Activated CD8-positive, alpha-beta T cell treated with anti-CD3 and anti-CD28 coated beads, Interleukin-2, amount 10 ng/mL, durations not matched to agents 7 days and 5 days (primary cell): Measurements from ENCODE around the gene FLNA. TPM values are rescaled to one million over a fixed set of nuclear protein-coding genes. Genes with fewer than 3 reads are reported as not detected.

ENCODE experiments used
- ATAC-seq: fragments of 150-1000 bp; cut with Tn5 transposase; one replicate; pipeline ENCODE4 v1.10.0; 2021; ENCODE audit warnings: moderate library complexity
- CTCF ChIA-PET: fragments of 350-600 bp; sonication (Branson Sonifier 250); formaldehyde crosslinking; loops from one replicate; lab custom pipeline; 2021; ENCODE audit warnings: antibody characterized with exemption; lab: Charles Lee
- POLR2A ChIA-PET: fragments of 350-600 bp; sonication (Branson Sonifier 250); formaldehyde crosslinking; loops from one replicate; lab custom pipeline; 2021; ENCODE audit warnings: antibody characterized with exemption; lab: Charles Lee
- DNase-seq: peaks from one replicate; pipeline ENCODE4 v3.0.0-alpha.2; 2020
- H3K27ac Mint-ChIP-seq: one replicate; pipeline ENCODE4 v1.8.0; 2021; ENCODE audit warnings: mild to moderate bottlenecking, mixed read lengths
- H3K27me3 Mint-ChIP-seq: one replicate; pipeline ENCODE4 v1.8.0; 2021; ENCODE audit warnings: low read depth, mixed read lengths
- H3K36me3 Mint-ChIP-seq: one replicate; pipeline ENCODE4 v1.8.0; 2021; ENCODE audit warnings: low read depth, mixed read lengths
- H3K4me1 Mint-ChIP-seq: one replicate; pipeline ENCODE4 v1.8.0; 2021; ENCODE audit warnings: low read depth, mixed read lengths
- H3K4me3 Mint-ChIP-seq: one replicate; pipeline ENCODE4 v1.8.0; 2021; ENCODE audit warnings: mild to moderate bottlenecking, mixed read lengths
- H3K9me3 Mint-ChIP-seq: one replicate; pipeline ENCODE4 v1.8.0; 2022; ENCODE audit warnings: mixed read lengths; ENCODE audit not compliant: insufficient read depth
- total RNA-seq, 2 experiments: library from RNA; stranded (reverse); gene quantifications; one replicate each; pipeline ENCODE4 v1.2.3, GENCODE V29; 2021

FLNA gene
- total RNA-seq, 2 experiments from 2014 or later: 1,371 to 1,454 TPM

DNA sequence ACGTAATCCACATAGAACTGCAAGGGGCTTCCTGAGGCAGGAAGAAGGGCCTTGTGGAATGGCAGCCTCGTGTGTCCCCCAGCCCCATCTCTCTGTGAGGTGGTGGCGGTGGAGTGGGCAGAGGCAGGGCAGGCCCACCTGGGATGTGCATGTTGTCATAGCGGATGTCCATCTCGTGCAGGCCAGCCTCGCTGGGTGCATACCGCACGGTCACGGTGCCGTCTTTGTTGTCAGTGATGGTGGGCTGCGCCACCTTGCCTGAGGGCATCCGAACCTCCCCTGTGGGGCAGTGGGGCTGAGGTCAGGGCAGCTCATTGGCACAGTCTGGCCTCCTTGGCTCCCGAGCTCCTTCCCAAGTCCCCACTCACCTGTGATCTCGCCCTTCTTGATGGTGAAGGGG is 20.4 kb downstream of the FLNA start:
- Mint-ChIP-seq H3K9me3 (no peaks in the 10 kb centered on the region), H3K27me3 (no peaks in the 10 kb centered on the region), H3K36me3 (peaks cover 43% of the 10 kb centered on the region), H3K4me1 (peaks cover 69% of the 10 kb centered on the region), H3K4me3 (no peak overlapping the region), H3K27ac (no peak overlapping the region)
- ATAC-seq: no peak
- ChIA-PET CTCF (no interaction called here), POLR2A (interaction anchor here (0.9 kb wide), 1 partner anchor 13 kb away, joined by 3 read pairs; no protein-coding TSS in a partner anchor)
- no peak for DNase-seq

DNA sequence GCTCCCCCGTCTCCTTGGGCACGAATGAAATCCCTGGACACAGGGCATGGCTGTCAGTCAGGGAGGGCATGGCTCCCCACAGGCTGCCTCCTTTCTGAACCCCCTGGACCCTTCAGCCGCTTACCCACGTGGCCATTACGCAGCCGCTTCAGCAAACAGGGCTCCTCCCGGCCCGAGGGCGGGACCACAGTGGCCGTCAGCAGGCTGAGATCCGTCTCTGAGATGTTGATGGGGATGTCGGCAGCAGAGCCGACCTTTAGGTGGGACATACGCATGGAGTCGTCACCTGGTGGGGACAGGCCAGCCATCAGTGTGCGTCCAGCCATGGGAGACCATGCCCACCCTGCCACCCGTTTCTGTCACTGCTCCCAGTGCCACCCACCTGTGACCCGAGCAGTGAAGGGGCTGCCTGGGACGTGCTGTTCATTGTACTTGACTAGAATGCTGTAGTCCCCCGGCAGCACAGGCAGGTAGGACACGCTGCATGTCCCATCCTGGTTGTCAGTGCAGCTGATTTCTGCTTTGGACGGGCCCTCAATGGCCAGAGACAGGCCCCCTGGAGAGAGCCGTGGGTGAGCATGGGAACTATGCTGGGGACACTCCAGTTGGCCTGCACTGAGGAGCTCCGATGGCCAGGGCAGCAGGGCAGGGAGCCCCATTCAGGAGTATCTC is 21.1 kb downstream of the FLNA start:
- ChIA-PET CTCF (no interaction called here), POLR2A (interaction anchor here (0.9 kb wide), 1 partner anchor 14 kb away, joined by 3 read pairs; no protein-coding TSS in a partner anchor)
- H3K4me3 Mint-ChIP-seq: no peak overlapping the region
- H3K36me3 Mint-ChIP-seq: peaks cover 39% of the 10 kb centered on the region
- DNase-seq (no peak), ATAC-seq (no peak)
- peaks cover 69% of the 10 kb centered on the region for H3K4me1 Mint-ChIP-seq
- no peaks in the 10 kb centered on the region for H3K9me3 Mint-ChIP-seq
- H3K27ac Mint-ChIP-seq: peak overlapping the region; percentile 39
- no peaks in the 10 kb centered on the region for H3K27me3 Mint-ChIP-seq

DNA sequence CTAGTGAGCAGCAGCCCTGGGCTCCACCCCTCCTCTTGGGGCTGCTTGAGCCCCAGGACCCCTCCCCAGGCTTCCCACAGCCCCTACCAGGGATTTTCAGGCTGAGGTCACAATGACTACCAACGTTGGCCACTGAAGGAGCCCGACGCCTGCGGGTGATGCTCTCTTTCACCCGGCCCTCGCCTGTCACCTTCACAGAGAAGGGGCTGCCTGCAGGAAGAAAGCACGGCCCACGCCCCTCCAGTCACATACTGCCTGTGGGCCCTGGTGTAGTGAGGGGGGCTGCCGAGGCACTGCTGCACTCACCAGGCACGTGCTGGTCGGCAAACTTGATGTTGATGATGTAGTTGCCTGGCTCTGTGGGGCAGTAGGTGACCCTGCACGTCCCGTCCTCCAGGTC is 22.0 kb downstream of the FLNA start:
- CTCF ChIA-PET: interaction anchor here (1.2 kb wide), 1 partner anchor 22 kb away, joined by 3 read pairs; the partner anchor contains the start of gene FLNA

DNA sequence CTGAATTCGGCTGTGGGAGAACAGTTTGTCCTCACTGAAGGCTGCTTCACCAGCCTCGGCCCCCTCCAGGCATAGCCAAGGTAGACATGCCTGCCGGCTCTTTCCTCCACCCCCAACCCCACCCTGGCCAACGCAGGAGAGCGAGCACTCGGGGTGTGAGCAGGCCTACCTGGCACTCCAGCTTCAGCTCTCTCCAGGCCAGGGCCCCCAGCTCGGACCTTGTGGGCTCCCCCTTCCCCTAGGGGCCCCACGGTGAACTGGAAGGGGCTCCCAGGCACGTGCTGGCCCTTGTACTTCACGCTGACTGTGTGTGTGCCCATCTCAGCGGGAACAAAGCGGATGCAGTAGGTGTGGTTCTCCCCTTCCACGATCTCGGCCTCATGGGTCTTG is 22.4 kb downstream of the FLNA start:
- POLR2A ChIA-PET: no interaction called here
- CTCF ChIA-PET: interaction anchor here (1.2 kb wide), 1 partner anchor 22 kb away, joined by 3 read pairs; the partner anchor contains the start of gene FLNA
- Mint-ChIP-seq H3K4me3 (peak overlapping the region; percentile 34), H3K36me3 (peaks cover 41% of the 10 kb centered on the region), H3K4me1 (peaks cover 74% of the 10 kb centered on the region), H3K27ac (peak overlapping the region; percentile 76), H3K27me3 (no peaks in the 10 kb centered on the region), H3K9me3 (no peaks in the 10 kb centered on the region)
- ATAC-seq (peak; percentile 10), DNase-seq (no peak)

More for the DNA sequence above, 22.0 kb downstream of the FLNA start:
- Mint-ChIP-seq H3K4me1 (peaks cover 71% of the 10 kb centered on the region), H3K27me3 (no peaks in the 10 kb centered on the region), H3K9me3 (no peaks in the 10 kb centered on the region), H3K36me3 (peaks cover 40% of the 10 kb centered on the region), H3K27ac (peak overlapping the region; percentile 76), H3K4me3 (peak overlapping the region; percentile 22)
- DNase-seq: no peak
- POLR2A ChIA-PET: no interaction called here
- ATAC-seq: no peak

- peak; percentile 2 for ATAC-seq
- H3K4me3 Mint-ChIP-seq: peak overlapping the region; percentile 34
- H3K27ac Mint-ChIP-seq: peak overlapping the region; percentile 76
- POLR2A ChIA-PET: no interaction called here
- no peaks in the 10 kb centered on the region for H3K27me3 Mint-ChIP-seq
- peaks cover 39% of the 10 kb centered on the region for H3K36me3 Mint-ChIP-seq
- H3K4me1 Mint-ChIP-seq: peaks cover 72% of the 10 kb centered on the region
- CTCF ChIA-PET: interaction anchor here (1.2 kb wide), 1 partner anchor 23 kb away, joined by 3 read pairs; the partner anchor contains the start of gene FLNA
- DNase-seq: peak; percentile 38
- H3K9me3 Mint-ChIP-seq: no peaks in the 10 kb centered on the region
Measured at GRCh38 chrX:154351183-154352011, 23.0 kb downstream of the FLNA start.

DNA sequence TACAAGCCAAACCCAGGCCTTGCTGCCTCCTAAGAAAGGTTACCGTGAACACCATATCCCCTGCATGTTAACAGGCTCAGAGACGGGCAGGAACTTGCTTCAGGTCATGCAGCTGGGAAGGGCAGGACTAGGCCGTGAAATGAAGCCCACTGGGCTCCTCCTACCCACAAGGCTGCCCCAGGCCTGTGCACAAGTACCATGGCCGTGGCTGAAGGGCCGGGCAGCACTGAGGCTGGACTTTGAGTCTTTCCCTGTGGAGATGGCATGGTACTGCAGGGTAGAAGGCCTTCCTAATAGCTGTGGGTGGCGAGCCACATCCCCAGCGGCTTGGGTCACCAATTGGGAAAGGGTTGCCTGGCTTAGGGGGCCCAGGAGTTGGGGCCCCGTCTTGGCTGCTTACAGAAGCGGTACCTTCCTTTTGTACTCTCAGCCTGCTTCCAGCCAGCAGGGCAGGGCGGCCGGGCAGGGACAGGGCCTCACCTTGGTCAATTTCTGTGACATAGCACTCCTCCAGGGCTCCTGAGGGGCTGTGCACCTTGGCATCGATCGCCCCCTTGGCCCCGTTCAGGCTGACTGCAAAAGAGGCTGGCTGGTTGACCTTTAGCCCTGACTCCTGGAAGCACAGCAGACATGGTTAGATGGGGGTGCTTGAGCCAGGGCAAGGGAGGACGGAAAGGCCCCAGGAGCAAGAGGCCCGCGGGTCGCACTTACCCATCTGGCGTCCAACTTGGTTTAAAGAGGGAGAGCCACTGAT is 23.8 kb downstream of the FLNA start:
- H3K27me3 Mint-ChIP-seq: no peaks in the 10 kb centered on the region
- ATAC-seq: no peak
- CTCF ChIA-PET: no interaction called here
- POLR2A ChIA-PET: interaction anchor here (1.0 kb wide), 1 partner anchor 20 kb away, joined by 4 read pairs; no protein-coding TSS in a partner anchor
- DNase-seq: no peak
- H3K4me1 Mint-ChIP-seq: peaks cover 68% of the 10 kb centered on the region
- no peak overlapping the region for H3K4me3 Mint-ChIP-seq
- peak overlapping the region; percentile 76 for H3K27ac Mint-ChIP-seq
- no peaks in the 10 kb centered on the region for H3K9me3 Mint-ChIP-seq
- peaks cover 35% of the 10 kb centered on the region for H3K36me3 Mint-ChIP-seq

DNA sequence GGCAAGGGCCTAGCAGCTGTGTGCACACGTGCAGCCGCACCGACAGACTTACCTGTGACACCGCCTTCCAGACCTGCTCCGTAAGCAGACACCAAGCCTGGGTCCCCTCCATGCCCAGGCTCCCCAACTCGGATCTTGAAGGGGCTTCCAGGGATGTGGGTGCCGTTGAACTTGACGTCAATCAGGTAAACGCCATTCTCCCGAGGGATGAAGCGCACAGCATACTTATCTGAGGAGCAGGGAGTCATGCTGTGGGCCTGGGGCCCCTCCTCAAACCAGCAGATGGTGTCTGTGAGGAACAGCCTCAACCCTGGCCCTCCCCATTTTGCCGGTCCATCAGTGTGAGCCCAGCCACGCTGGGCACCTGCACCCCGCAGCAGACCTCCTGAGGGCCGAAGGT is 24.5 kb downstream of the FLNA start:
- Mint-ChIP-seq H3K4me1 (peaks cover 66% of the 10 kb centered on the region), H3K4me3 (no peak overlapping the region), H3K36me3 (peaks cover 33% of the 10 kb centered on the region), H3K27ac (peak overlapping the region; percentile 66), H3K9me3 (no peaks in the 10 kb centered on the region), H3K27me3 (no peaks in the 10 kb centered on the region)
- ChIA-PET CTCF (no interaction called here), POLR2A (interaction anchor here (1.0 kb wide), 1 partner anchor 21 kb away, joined by 4 read pairs; no protein-coding TSS in a partner anchor)
- DNase-seq: no peak
- no peak for ATAC-seq

- DNase-seq (no peak), ATAC-seq (no peak)
- Mint-ChIP-seq H3K27me3 (no peaks in the 10 kb centered on the region), H3K9me3 (no peaks in the 10 kb centered on the region), H3K36me3 (peaks cover 33% of the 10 kb centered on the region), H3K4me1 (peaks cover 65% of the 10 kb centered on the region), H3K4me3 (no peak overlapping the region), H3K27ac (peak overlapping the region; percentile 49)
- CTCF ChIA-PET: no interaction called here
- POLR2A ChIA-PET: interaction anchor here (1.0 to 1.2 kb wide), 3 partner anchors 19 to 137 kb away, joined by 3 to 6 read pairs (median 4); partner anchors contain the start of gene UBL4A
Measured at GRCh38 chrX:154349359-154349935, 25.0 kb downstream of the FLNA start.

- ChIA-PET CTCF (no interaction called here), POLR2A (interaction anchor here (1.0 to 1.2 kb wide), 2 partner anchors 19 to 138 kb away, joined by 3 to 6 read pairs; partner anchors contain the start of gene UBL4A)
- Mint-ChIP-seq H3K36me3 (peaks cover 32% of the 10 kb centered on the region), H3K4me1 (peaks cover 58% of the 10 kb centered on the region), H3K27ac (peak overlapping the region; percentile 49), H3K4me3 (no peak overlapping the region), H3K27me3 (no peaks in the 10 kb centered on the region), H3K9me3 (no peaks in the 10 kb centered on the region)
- DNase-seq (no peak), ATAC-seq (no peak)
Measured at GRCh38 chrX:154348646-154349358, 25.6 kb downstream of the FLNA start.

- Mint-ChIP-seq H3K27ac (peak overlapping the region; percentile 95), H3K4me3 (no peak overlapping the region), H3K4me1 (peaks cover 52% of the 10 kb centered on the region), H3K36me3 (peaks cover 29% of the 10 kb centered on the region), H3K9me3 (no peaks in the 10 kb centered on the region), H3K27me3 (no peaks in the 10 kb centered on the region)
- POLR2A ChIA-PET: interaction anchor here (1.0 to 1.5 kb wide), 4 partner anchors 20 to 139 kb away, joined by 3 to 6 read pairs (median 4); partner anchors contain the start of genes RPL10 and UBL4A
- DNase-seq: no peak
- no peak for ATAC-seq
- CTCF ChIA-PET: interaction anchor here (1.5 kb wide), 1 partner anchor 180 kb away, joined by 3 read pairs; no protein-coding TSS in a partner anchor
Measured at GRCh38 chrX:154348114-154348531, 26.3 kb downstream of the FLNA start.
